ENCODE data around the gene RANBP1. TPM values are rescaled to one million over a fixed set of nuclear protein-coding genes. Genes with fewer than 3 reads are reported as not detected.

RANBP1 gene
- total RNA-seq (2021; fragmentation: NEBNext Ultra II Directional; extraction: Animal tissue kit (Norgen Biotek cat#: 25700)) (484 and 495 TPM in 2 replicates), polyA plus RNA-seq (2011; rRNA removed) (343 and 465 TPM in 2 replicates), polyA minus RNA-seq (2011; rRNA and poly(A)+ RNA removed) (220 and 269 TPM in 2 replicates)
- 587 TPM for polyA plus RNA-seq (2011; cell fraction: cytosol; rRNA removed)
- 423 TPM for polyA plus RNA-seq (2011; cell fraction: nucleus; rRNA removed)
- polyA plus RNA-seq (2012, experiment 1 of 2) = 421 to 441 TPM (median 430 TPM) in 4 replicates
- polyA plus RNA-seq (2012, experiment 2 of 2) = 333 TPM
- 541 TPM for polyA plus RNA-seq (2013, experiment 1 of 2)
- polyA plus RNA-seq (2013, experiment 2 of 2) = 525 TPM
- polyA minus RNA-seq (2011; cell fraction: cytosol; rRNA and poly(A)+ RNA removed) = 274 TPM
- 169 TPM for polyA minus RNA-seq (2011; cell fraction: nucleus; rRNA and poly(A)+ RNA removed)
- long read RNA-seq, experiment 1, transcript RANBP1-202 (6 exons, 1,132 nt) = minor isoform, 92 of 375 reads
- long read RNA-seq, experiment 1, transcript RANBP1-201 (6 exons, 837 nt) = major isoform, 124 of 375 reads
- long read RNA-seq, experiment 1, partial matches to known transcripts = 148 of 375 reads
- long read RNA-seq, experiment 1, other reads (novel, unspliced or antisense) = 7 of 375 reads
- long read RNA-seq, experiment 2, partial matches to known transcripts = 0 of 2 reads
- long read RNA-seq, experiment 2, other reads (novel, unspliced or antisense) = 0 of 2 reads

- no peak for FAIRE-seq
These were observed at the start of gene RANBP1 for GRCh38 chr22:20115691-20116375. RANBP1 (plus strand) TSS chr22:20116104; CDS start chr22:20116185, 81 bp downstream.

More at GRCh38 chr22:20115691-20116375, at the start of gene RANBP1:
- CTCF ChIA-PET (ENCODE audit: partially characterized antibody) = interaction anchor here (0.8 to 2.2 kb wide), 9 partner anchors 8 to 41 kb away, joined by 3 to 9 read pairs (median 4); no protein-coding TSS in a partner anchor
- H2BK15ac ChIP-seq (ENCODE audit: low read length) = no peak within 1 kb of the TSS; the same call in 1 of the 2 replicates
- peak within 1 kb of the TSS; percentile 92 for H4K8ac ChIP-seq (ENCODE audit: extremely low read depth, insufficient read depth, low read length)
- H3K79me2 ChIP-seq (ENCODE audit: control insufficient read depth in 1 of 2, insufficient read depth in 2 of 2, low read length in 2 of 2) = peaks cover 26 to 49% of the 10 kb centered on the region in 2 experiments
- H3K9me3 ChIP-seq (ENCODE audit: insufficient read depth in 2 of 2, low read depth in 1 of 2, low read length in 1 of 2) = no peaks in the 10 kb centered on the region
- H3K4me2 ChIP-seq (ENCODE audit: insufficient read depth in 1 of 2, low read depth in 2 of 2, low read length in 2 of 2) = peak within 1 kb of the TSS; percentile 63 to 92
- WGBS, 2 experiments (ENCODE audit: extremely low coverage in 1 of 2, insufficient coverage in 1 of 2, insufficient read length in 1 of 2, insufficient replicate concordance in 2 of 2, low coverage in 1 of 2, low lambda C conversion rate in 2 of 2, missing lambda C conversion rate in 1 of 2) = 91% methylated on average over 30 of the region's 30 CpGs; no CpG with 5 or more reads in 1 of the 2 experiments
- H2BK20ac ChIP-seq (ENCODE audit: low read length) = no peak within 1 kb of the TSS
- peaks cover 13 to 15% of the 10 kb centered on the region in 2 experiments for H4K20me1 ChIP-seq (replicated peaks in 1 of 2; ENCODE audit: control insufficient read depth in 1 of 2, insufficient read depth in 2 of 2, low read length in 2 of 2)
- H3K27me3 ChIP-seq (replicated peaks in 1 of 4; ENCODE audit: control insufficient read depth in 3 of 4, extremely low read depth in 1 of 4, insufficient read depth in 3 of 4, low read length in 3 of 4) = no peaks in the 10 kb centered on the region
- H2BK5ac ChIP-seq (ENCODE audit: low read depth, low read length) = peak within 1 kb of the TSS; percentile 90
- peaks cover 22 to 41% (median 32%) of the 10 kb centered on the region in 4 experiments for H3K36me3 ChIP-seq (ENCODE audit: control insufficient read depth in 2 of 4, insufficient read depth in 4 of 4, low read length in 3 of 4)
- peak within 1 kb of the TSS; percentile 80 for H3K27ac ChIP-seq (ENCODE audit: low read depth, low read length)
- no peak within 1 kb of the TSS for H2BK12ac ChIP-seq (ENCODE audit: low read depth, low read length)
- H4K5ac ChIP-seq (ENCODE audit: insufficient read length, low read depth, low read length) = peak within 1 kb of the TSS; percentile 81
- H2BK120ac ChIP-seq (replicated peaks; ENCODE audit: low read depth, low read length) = peak within 1 kb of the TSS; percentile 76
- peak within 1 kb of the TSS; percentile 97 for H3K4ac ChIP-seq (replicated peaks; ENCODE audit: insufficient read length, low read depth, low read length)
- no peak within 1 kb of the TSS; the same call in 1 of the 2 replicates for H2AK5ac ChIP-seq (ENCODE audit: low read depth, low read length)
- H3K23ac ChIP-seq (ENCODE audit: insufficient read length) = no peak within 1 kb of the TSS
- H3K56ac ChIP-seq (replicated peaks; ENCODE audit: insufficient read length, low read depth, low read length) = peak within 1 kb of the TSS; percentile 84
- no peaks in the 10 kb centered on the region; the same call in 1 of the 2 replicates for H3K23me2 ChIP-seq (ENCODE audit: low read depth, low read length)
- peak within 1 kb of the TSS; percentile 57 to 92 (median 84) for H3K9ac ChIP-seq (replicated peaks in 1 of 4; ENCODE audit: extremely low read depth in 1 of 4, low read depth in 3 of 4, low read length in 3 of 4)
- DNase-seq (ENCODE audit: low read depth in 1 of 2, low spot score in 2 of 2) = no peak
- H3K79me1 ChIP-seq (ENCODE audit: low read depth, low read length) = peaks cover 7% of the 10 kb centered on the region; the same call in 1 of the 2 replicates
- peak within 1 kb of the TSS; percentile 60; the same call in 1 of the 2 replicates for H3K18ac ChIP-seq (ENCODE audit: extremely low read depth, low read length)
- H4K91ac ChIP-seq (replicated peaks; ENCODE audit: insufficient read length, low read length) = peak within 1 kb of the TSS; percentile 95
- H2AFZ ChIP-seq (ENCODE audit: low read length) = no peak within 1 kb of the TSS
- no peak within 1 kb of the TSS for H3K14ac ChIP-seq (ENCODE audit: insufficient read length)
- TF ChIP-seq POU5F1 (IDR thresholded peaks at IDR 0.05; ENCODE audit: low read depth, low read length) (no peak), KDM1A (IDR thresholded peaks at IDR 0.05; ENCODE audit: borderline replicate concordance, low read length) (no peak), MAX (IDR thresholded peaks at IDR 0.05) (no peak), CBX5 (IDR thresholded peaks at IDR 0.05; ENCODE audit: low read depth, low read length) (no peak), TBP (IDR thresholded peaks at IDR 0.05; ENCODE audit: low read depth, low read length) (no peak), RAD21 (IDR thresholded peaks at IDR 0.05 in 1 of 2, conservative IDR thresholded peaks at IDR 0.05 in 1 of 2; ENCODE audit: low read depth in 2 of 2, low read length in 2 of 2) (no peak), JUN (IDR thresholded peaks at IDR 0.05; ENCODE audit: low read depth, low read length) (no peak), SRF (IDR thresholded peaks at IDR 0.05; ENCODE audit: low read depth, low read length) (no peak)
- POLR2A ChIA-PET (ENCODE audit: partially characterized antibody) = interaction anchor here (1.8 to 22.7 kb wide), 4 partner anchors 12 to 143 kb away, joined by 4 to 598 read pairs (median 117); partner anchors contain the start of genes DGCR8 and ZDHHC8
- peaks cover 0 to 11% (median 5%) of the 10 kb centered on the region in 4 experiments; a peak in 5 of 7 replicates for H3K4me1 ChIP-seq (replicated peaks in 1 of 4; ENCODE audit: control insufficient read depth in 3 of 4, insufficient read depth in 4 of 4, low read length in 3 of 4)
- peak within 1 kb of the TSS; percentile 80 to 96 (median 93) for H3K4me3 ChIP-seq (ENCODE audit: extremely low read depth in 1 of 4, insufficient read depth in 2 of 4, low read depth in 3 of 4, low read length in 4 of 4)

Data from H1 (cell line).